Measurements from ENCODE around the gene ZNF181. TPM values are rescaled to one million over a fixed set of nuclear protein-coding genes. Genes with fewer than 3 reads are reported as not detected.
A peak's percentile ranks its signal among the peaks of the same experiment; 100 is the strongest.

ZNF181 gene
- total and polyA plus RNA-seq, 2 of the 8 experiments (the other 6 are each of a cell fraction or from before 2014, with no cell fraction given): 2.8 to 7.5 TPM

DNA sequence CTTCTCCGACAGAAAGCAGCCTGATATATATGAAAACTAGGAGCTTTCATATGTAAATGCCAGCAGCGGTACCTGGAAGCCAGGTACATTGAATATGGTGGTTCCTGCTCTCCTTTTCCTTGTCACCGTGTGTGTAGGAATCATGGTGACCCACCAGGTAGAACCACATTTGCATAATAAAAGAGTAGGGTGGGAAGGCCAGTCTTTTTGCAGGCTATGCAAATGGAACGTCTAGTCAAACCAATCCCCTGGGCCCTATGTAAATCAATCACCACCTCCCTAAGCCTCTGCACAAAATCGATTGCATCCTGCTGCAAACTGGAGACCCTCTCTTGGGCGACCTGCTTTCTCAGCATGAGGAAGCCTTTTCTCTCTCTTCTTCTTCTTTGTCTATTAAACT is 22.2 kb upstream of the ZNF181 start:
- Histone ChIP-seq H2BK15ac (ENCODE audit: low read length) (no peak overlapping the region), H2BK120ac (replicated peaks; ENCODE audit: low read depth, low read length) (no peak overlapping the region), H3K56ac (replicated peaks; ENCODE audit: insufficient read length, low read depth, low read length) (no peak overlapping the region), H3K79me2 (ENCODE audit: control insufficient read depth in 1 of 2, insufficient read depth in 2 of 2, low read length in 2 of 2) (no peaks in the 10 kb centered on the region), H4K20me1 (replicated peaks in 1 of 2; ENCODE audit: control insufficient read depth in 1 of 2, insufficient read depth in 2 of 2, low read length in 2 of 2) (no peaks in the 10 kb centered on the region), H4K91ac (replicated peaks; ENCODE audit: insufficient read length, low read length) (no peak overlapping the region), H3K9me3 (ENCODE audit: insufficient read depth in 2 of 2, low read depth in 1 of 2, low read length in 1 of 2) (peaks cover 35 to 45% of the 10 kb centered on the region in 2 experiments), H3K27me3 (replicated peaks in 1 of 4; ENCODE audit: control insufficient read depth in 3 of 4, extremely low read depth in 1 of 4, insufficient read depth in 3 of 4, low read length in 3 of 4) (no peaks in the 10 kb centered on the region), H3K18ac (ENCODE audit: extremely low read depth, low read length) (no peak overlapping the region), H4K5ac (ENCODE audit: insufficient read length, low read depth, low read length) (no peak overlapping the region), H2AK5ac (ENCODE audit: low read depth, low read length) (no peak overlapping the region), H3K9ac (replicated peaks in 1 of 4; ENCODE audit: extremely low read depth in 1 of 4, low read depth in 3 of 4, low read length in 3 of 4) (no peak overlapping the region), H2BK12ac (ENCODE audit: low read depth, low read length) (no peak overlapping the region), H3K27ac (ENCODE audit: low read depth, low read length) (no peak overlapping the region), H2BK20ac (ENCODE audit: low read length) (no peak overlapping the region), H4K8ac (ENCODE audit: extremely low read depth, insufficient read depth, low read length) (no peak overlapping the region), H3K4me3 (ENCODE audit: extremely low read depth in 1 of 4, insufficient read depth in 2 of 4, low read depth in 3 of 4, low read length in 4 of 4) (no peak overlapping the region), H3K4ac (replicated peaks; ENCODE audit: insufficient read length, low read depth, low read length) (no peak overlapping the region), H3K4me2 (ENCODE audit: insufficient read depth in 1 of 2, low read depth in 2 of 2, low read length in 2 of 2) (0 out of 4 replicates have a peak overlapping the region, but pooled peaks of 1 of the 2 experiments have one; percentile 1), H2AFZ (ENCODE audit: low read length) (no peak overlapping the region), H2BK5ac (ENCODE audit: low read depth, low read length) (no peak overlapping the region), H3K79me1 (ENCODE audit: low read depth, low read length) (no peaks in the 10 kb centered on the region), H3K23ac (ENCODE audit: insufficient read length) (no peak overlapping the region), H3K36me3 (ENCODE audit: control insufficient read depth in 2 of 4, insufficient read depth in 4 of 4, low read length in 3 of 4) (no peaks in the 10 kb centered on the region), H3K14ac (ENCODE audit: insufficient read length) (no peak overlapping the region), H3K23me2 (ENCODE audit: low read depth, low read length) (no peaks in the 10 kb centered on the region; the same call in 1 of the 2 replicates), H3K4me1 (replicated peaks in 1 of 4; ENCODE audit: control insufficient read depth in 3 of 4, insufficient read depth in 4 of 4, low read length in 3 of 4) (no peaks in the 10 kb centered on the region)
- 60% methylated on average over 6 of the region's 6 CpGs; no CpG with 5 or more reads in 1 of the 2 experiments for WGBS, 2 experiments (ENCODE audit: extremely low coverage in 1 of 2, insufficient coverage in 1 of 2, insufficient read length in 1 of 2, insufficient replicate concordance in 2 of 2, low coverage in 1 of 2, low lambda C conversion rate in 2 of 2, missing lambda C conversion rate in 1 of 2)
- TF ChIP-seq HDAC2 (IDR thresholded peaks at IDR 0.05; ENCODE audit: borderline replicate concordance in 1 of 2, low read depth in 2 of 2, low read length in 2 of 2): no peak
- TF ChIP-seq JUN (IDR thresholded peaks at IDR 0.05; ENCODE audit: low read depth, low read length): no peak
- no peak for TF ChIP-seq CREB1 (IDR thresholded peaks at IDR 0.05)
- TF ChIP-seq ASH2L (IDR thresholded peaks at IDR 0.05; ENCODE audit: low read length): no peak
- TF ChIP-seq ATF3 (IDR thresholded peaks at IDR 0.05; ENCODE audit: insufficient read depth, low read depth, low read length): no peak
- TF ChIP-seq CHD2 (IDR thresholded peaks at IDR 0.05; ENCODE audit: low read length): no peak
- TF ChIP-seq SP1 (IDR thresholded peaks at IDR 0.05; ENCODE audit: low read depth, low read length): no peak
- no peak for TF ChIP-seq EP300 (IDR thresholded peaks at IDR 0.05; ENCODE audit: borderline replicate concordance in 1 of 2, low read depth in 2 of 2, low read length in 2 of 2)
- no peak for TF ChIP-seq YY1 (IDR thresholded peaks at IDR 0.05; ENCODE audit: low read depth, low read length)
- no peak for TF ChIP-seq SP2 (IDR thresholded peaks at IDR 0.05; ENCODE audit: low read length)
- TF ChIP-seq CHD1 (IDR thresholded peaks at IDR 0.05; ENCODE audit: low read depth, low read length): no peak
- DNase-seq (ENCODE audit: low read depth in 1 of 2, low spot score in 2 of 2): no peak
- POLR2A ChIA-PET (ENCODE audit: partially characterized antibody): interaction anchor here (1.0 to 2.4 kb wide), 2 partner anchors 34 to 75 kb away, joined by 3 to 8 read pairs; partner anchors contain the start of genes SCGB2B2 and ZNF302
- FAIRE-seq: peak; percentile 58
- CTCF ChIA-PET (ENCODE audit: partially characterized antibody): interaction anchor here (0.6 to 6.2 kb wide), 10 partner anchors 15 to 556 kb away, joined by 3 to 46 read pairs (median 4); no protein-coding TSS in a partner anchor
